NAMALWA (cell line): ENCODE results near the gene DHX29.
"Not testable (repeated sequence)": the region's sequence is repeated elsewhere in the genome, so short reads cannot be mapped to it uniquely, and the experiment has no call there.

Source experiments
- DNase-seq: peaks from one replicate; pipeline ENCODE4 v3.0.0-alpha.2; 2015; ENCODE audit warnings: low spot score

Gene DHX29

DNA sequence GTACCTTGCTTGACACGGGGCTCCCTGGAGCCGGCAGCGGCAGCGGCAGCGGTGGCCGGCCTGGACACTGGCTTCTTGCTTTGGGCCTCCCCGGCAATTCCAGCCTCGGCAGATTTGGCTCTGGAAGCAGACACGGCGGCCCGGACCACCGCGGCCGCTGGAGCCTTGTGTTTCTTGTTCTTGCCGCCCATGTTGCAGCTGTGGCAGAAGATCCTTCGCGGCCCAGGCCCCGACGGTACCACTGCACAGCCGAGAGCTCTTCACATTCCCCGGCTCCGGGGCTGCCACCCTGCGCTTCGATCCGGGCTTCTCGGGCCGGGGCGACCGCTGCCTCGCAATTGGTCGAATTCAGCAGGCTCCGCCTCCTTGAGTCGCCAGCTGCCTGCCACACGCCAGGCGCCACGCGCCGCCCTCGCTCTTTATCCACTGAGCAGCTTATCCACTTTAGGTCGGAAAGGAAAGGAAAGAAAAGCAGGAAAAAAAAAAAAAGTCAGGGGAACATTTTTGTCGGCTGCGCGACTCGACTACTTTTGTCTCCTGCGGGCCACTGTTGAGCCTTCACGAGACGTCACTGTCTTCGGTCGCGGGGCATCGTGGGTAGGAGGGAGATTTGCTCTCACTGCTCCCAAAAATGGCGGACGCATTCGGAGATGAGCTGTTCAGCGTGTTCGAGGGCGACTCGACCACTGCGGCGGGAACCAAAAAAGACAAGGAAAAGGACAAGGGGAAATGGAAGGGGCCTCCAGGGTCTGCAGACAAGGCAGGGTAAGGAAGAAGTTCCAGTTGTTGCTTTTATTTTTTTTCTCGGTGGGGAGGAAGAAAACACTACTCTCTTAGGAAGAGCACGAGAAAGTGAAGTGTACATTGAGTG is at the start of gene DHX29, which contains the start of gene MTREX:
Gene DHX29 (minus strand): TSS at position 312 of the 871 bp plus-strand sequence. CDS start 121 bp downstream, at position 191.
Gene MTREX (plus strand): TSS at position 607 of the 871 bp plus-strand sequence. CDS start 25 bp downstream, at position 632.
- peak; percentile 86 for DNase-seq

DNA sequence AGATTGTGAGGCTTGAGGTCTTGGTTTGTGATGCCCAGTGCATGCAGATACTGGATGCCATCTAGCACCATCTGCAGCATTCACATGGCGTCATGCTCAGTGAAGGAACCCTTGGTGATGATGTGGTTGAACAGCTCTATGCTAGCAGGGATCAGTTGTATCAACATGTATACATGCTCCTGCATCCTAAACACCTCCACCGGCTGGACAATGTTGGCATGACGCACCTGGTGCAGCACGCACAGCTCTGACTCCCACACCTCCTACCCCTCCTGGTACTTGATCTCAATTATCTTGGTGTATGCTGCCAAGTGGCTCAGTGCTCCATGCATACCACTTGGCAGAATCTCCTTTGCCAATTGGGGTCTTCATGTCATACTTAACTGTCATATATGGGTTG is 49.4 kb upstream of the DHX29 start:
- DNase-seq: no peak

DNA sequence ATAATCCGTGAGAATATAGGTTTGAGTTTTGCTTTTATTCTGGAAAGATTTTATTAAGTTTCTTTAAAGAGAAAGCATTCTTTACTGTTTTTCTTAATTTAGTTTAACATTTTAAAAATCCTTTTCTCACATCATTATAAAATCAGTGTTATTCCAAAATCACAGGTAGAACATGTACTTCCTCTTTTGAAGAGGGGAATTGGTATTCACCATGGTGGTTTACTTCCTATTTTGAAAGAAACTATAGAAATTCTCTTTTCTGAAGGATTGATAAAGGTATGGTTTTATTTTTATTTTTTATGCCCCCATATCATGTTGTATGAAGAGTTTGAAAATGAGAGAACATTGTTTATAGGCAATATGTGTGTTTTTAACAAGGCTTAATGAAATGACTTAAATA is 43.3 kb upstream of the DHX29 start:
- no peak for DNase-seq

- no peak for DNase-seq
Measured at GRCh38 chr5:55347786-55348185, 40.3 kb upstream of the DHX29 start.

GRCh38 chr5:55345327-55345726 is 37.8 kb upstream of the DHX29 start:
- no peak for DNase-seq

DNA sequence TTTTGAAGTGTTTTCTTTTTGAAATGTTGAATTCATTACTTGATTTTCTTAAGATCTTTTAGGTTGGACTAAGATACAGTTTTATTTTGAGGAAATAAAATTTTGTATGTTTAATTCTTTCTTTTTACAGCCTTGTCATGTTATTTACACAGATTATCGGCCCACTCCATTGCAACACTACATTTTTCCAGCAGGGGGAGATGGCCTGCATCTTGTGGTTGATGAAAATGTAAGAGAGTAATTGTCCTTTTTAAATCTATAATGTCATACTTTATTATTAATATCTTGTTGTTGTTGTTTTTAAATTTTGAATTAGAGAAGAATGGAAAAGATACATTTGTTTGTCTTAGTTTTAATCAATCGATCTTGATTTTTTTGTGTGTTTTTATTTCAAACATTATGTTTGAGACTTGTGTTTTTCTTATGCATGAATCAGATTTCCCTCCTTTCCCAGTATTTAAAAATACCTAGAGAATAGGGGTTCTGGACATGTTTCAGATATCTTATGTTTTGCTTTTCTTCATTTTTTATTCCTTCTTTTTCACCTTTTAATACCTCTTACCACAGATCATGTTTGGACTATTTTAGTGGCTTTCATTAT is 37.0 kb upstream of the DHX29 start:
- peak; percentile 59 for DNase-seq

DNA sequence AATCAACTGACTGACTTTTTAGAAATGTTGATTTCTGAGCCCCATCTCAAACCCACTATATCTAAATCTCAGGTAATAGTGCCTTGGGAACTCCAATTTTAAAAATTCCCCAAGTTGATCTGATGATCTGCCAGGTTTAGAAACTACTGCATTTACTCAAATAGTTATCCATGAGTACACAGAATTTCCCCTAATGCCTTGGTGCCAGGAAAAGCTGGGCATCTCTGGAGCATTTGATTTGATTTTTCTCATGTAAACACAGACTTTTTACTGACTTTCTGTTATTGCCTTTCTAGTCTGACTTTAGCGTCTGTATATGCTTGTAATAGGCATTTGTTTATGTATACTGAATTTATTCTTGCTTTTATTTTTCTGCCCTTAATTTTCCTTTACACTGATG is 36.1 kb upstream of the DHX29 start:
- no peak for DNase-seq

DNA sequence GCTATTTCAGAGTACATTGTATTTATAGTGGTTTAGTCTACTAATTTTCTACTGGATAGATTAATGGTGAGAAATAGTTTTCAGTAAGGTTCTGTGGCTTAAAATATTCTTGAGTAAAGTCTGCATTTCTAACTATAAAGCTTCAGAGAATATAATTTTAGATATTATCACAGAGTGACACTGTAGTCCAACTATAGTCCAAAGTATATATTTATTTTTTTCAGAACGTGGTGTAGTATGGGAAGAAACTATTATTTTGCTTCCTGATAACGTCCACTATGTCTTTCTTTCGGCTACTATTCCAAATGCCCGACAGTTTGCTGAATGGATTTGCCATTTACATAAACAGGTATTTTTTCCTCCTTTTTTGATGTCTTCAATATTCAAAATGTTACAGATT is 35.6 kb upstream of the DHX29 start:
- no peak for DNase-seq

DNA sequence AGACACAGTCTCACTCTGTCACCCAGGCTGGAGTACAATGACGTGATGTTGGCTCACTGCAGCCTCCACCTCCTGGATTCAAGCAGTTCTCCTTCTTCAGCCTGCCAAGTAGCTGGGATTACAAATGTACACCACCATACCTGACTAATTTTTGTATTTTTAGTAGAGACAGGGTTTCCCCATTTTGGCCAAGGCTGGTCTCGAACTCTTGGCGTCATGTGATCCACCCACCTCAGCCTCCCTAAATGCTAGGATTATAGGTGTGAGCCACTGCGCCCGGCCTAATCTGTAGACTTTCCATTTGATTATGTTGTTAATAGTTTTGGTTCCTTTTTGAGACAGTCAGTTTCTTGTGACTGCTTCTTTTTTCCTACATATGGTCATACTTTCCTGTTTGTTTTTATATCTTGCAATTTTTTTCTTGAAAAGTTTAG is 31.3 kb upstream of the DHX29 start:
- DNase-seq: no peak

DNA sequence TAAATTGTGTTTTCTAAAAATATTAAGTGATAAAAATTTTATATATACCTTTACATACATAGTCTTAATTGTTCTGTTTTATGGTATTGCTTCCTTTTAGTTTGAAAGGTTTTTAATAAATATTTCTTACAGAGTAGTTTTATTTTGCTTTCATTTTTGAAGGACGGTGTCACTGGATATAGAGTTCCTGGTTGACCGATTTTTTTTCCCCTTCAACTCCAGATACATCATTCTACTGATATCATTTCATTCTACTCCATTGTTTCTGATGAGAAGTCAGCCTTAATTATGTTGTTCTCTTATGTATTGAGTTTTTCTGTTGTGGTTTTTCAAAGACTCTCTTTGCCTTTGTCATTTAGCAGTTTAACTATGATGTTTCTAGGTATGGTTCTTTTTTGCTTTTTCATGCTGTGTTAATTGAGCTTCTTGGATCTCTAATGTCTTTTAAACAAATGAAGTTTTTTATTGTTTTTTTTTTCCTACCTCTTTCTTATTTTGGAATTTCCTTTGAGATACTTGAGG is 30.7 kb upstream of the DHX29 start:
- no peak for DNase-seq

- DNase-seq: no peak
Measured at GRCh38 chr5:55333811-55334210, 26.3 kb upstream of the DHX29 start.

DNA sequence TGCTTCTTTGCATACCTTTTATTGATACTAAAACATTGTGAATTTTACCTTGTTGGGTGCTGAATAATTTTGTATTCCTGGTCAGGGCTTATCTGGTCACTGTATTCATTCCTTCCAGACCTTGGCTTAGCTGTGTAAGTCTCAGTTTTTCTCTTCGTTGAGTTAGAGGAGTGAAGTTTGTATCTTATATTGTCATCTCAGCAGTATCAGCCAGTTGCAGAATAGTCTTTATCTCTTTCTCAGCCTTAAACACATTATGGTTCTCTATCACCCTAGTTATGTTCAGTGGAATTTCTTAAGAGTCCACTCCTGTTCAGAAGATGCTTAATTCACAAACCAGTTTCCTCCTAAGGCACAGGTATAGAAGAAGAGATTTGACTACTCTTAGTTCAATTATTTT is 25.5 kb upstream of the DHX29 start:
- DNase-seq: no peak

DNA sequence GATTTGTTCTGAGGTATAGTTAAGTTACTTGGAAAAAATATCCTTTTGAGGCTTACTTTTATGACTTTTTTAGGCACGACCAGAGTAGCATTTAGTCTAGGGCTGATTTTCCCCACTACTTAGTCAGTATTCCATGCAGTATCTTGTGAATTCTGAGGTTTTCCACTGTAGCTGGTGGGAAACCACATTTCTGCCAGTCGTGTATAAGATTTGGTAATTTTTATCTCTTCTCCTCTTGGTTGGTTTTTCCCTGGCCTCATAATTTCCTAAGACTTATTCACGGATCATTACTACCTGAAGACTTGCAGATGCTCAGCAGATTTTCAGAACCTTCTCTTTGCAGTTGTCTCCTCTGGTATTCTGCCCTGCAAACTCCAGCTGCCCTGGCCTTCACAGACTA is 23.8 kb upstream of the DHX29 start:
- DNase-seq: no peak

DNA sequence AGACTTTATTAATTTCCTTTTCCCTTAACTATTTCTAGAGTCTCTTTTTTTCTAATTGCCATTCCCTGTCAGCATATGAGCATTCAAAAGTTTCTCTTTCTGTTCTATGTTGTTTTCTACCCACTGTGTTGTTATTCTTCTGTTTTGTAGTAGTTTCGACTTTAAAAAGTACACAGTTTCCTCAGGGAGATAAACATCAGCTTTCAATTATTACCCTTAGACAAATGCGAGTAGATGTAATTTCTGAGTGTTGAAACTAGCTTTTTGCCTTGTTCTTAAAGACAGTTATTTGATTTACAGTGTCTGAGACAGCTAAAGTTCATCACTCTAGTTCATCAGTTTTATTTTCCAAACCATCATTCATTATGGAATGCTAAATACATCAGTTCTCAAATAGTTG is 19.8 kb upstream of the DHX29 start:
- no peak for DNase-seq

DNA sequence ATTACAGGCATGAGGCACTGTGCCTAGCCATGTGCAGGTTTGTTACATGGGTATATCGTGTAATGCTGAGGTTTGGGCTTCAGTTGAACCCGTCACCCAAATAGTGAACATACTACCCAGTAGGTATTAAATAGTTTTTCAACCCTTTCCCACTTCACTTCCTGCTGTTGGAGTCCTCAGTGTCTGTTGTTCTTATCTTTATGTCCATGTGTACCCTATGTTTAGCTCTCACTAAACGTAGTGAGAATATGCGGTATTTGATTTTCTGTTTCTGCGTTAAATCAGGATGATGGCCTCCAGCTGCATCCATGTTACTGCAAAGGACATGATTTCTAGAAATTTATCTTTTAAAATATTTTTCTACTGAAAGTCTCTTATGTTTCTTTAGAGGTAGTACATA is 18.1 kb upstream of the DHX29 start:
- DNase-seq: no peak

DNA sequence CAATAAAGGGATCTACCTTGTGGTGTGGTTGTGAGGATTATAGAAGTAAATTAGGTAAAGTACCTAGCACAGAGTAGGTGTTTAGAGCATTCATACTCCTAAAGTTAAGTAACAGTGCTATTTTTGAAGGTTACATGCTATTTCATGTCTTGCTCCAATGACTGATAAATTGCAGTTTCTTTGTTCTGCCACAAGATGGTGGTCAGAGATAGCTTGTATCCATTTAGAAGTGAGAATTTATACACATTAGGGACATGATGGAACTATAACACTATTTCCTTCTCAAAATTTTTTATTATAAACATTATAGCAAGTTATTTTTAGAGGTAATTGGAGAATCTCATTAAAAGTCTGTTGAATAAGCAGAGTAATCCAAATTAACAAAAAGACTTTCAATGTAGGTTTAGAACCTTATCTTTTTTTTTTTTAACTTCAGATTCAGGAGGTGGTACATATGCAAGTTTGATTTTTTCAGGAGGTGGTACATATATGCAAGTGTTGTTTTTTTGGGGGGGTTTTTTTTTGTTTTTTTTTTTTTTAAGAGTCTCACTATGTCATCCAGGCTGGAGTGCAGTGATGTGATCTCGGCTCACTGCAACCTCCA is 17.4 kb upstream of the DHX29 start:
- DNase-seq: peak; percentile 52

DNA sequence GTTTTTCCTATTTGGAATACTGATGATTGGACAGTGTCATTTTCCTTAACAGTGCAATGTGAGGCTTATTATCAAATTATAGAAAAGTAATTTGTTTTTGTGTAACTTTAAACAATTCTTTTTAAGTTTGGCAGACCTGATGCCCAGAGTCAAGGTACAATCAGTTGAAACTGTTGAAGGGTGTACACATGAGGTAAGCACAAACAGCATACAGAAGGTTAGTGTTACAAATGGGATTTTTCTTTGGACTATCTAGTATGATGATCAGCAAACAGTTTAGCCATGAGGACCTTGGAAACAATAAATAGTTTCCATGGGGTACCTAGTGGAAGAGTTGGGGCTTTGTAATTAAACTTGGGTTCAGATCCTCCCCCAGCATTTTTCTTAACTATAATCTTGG is 16.5 kb upstream of the DHX29 start:
- DNase-seq: no peak

- DNase-seq: no peak
Measured at GRCh38 chr5:55320571-55320970, 13.1 kb upstream of the DHX29 start.

- no peak for DNase-seq
Measured at GRCh38 chr5:55319491-55319890, 12.0 kb upstream of the DHX29 start.

DNA sequence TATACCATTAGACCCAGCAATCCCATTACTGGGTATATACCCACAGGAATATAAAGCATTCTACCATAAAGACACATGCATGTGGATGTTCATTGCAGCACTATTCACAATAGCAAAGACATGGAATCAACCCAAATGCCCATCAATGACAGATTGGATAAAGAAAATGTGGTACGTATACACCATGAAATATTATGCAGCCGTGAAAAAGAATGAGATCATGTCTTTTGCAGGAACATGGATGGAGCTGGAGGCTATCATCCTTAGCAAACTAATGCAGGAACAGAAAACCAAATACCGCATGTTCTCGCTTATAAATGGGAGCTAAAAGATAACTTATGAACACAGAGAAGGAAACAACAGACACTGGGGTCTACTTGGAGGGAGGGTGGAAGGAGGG is 10.7 kb upstream of the DHX29 start:
- DNase-seq: not testable (repeated sequence)

- DNase-seq: no peak
Measured at GRCh38 chr5:55316837-55317236, 9.3 kb upstream of the DHX29 start.

- DNase-seq: no peak
Measured at GRCh38 chr5:55316289-55316688, 8.8 kb upstream of the DHX29 start.
